H54 (cell line): Measurements from ENCODE around the gene DHCR24.

Source experiments
- DNase-seq: peaks from one replicate; pipeline ENCODE4 v3.0.0; 2011; ENCODE audit warnings: low spot score, mixed read lengths; ENCODE audit not compliant: insufficient read length
- FAIRE-seq: peaks from 3 replicates; lab custom pipeline; 2011; peaks lifted over from hg19 to GRCh38; lab: Jason Lieb, UNC
- POLR2A ChIP-seq: IDR thresholded peaks from 2 replicates; pipeline ENCODE4 v1.6.1; 2011; ENCODE audit warnings: low read depth, mild to moderate bottlenecking, low read length

The DHCR24 gene

GRCh38 chr1:54879872-54880271 is 7.1 kb downstream of the DHCR24 start:
- no peak for TF ChIP-seq POLR2A
- FAIRE-seq, result no peak

GRCh38 chr1:54876814-54877213 is 10.2 kb downstream of the DHCR24 start:
- no peak for FAIRE-seq
- TF ChIP-seq POLR2A, result no peak

More at GRCh38 chr1:54879872-54880271, 7.1 kb downstream of the DHCR24 start:
- no peak for DNase-seq

GRCh38 chr1:54875000-54875399 is 12.0 kb downstream of the DHCR24 start:
- DNase-seq (no peak), FAIRE-seq (peak; percentile 72)
- TF ChIP-seq POLR2A, result no peak

More at GRCh38 chr1:54876814-54877213, 10.2 kb downstream of the DHCR24 start:
- no peak for DNase-seq

- DNase-seq (no peak), FAIRE-seq (peak; percentile 45)
- TF ChIP-seq POLR2A, result no peak
These were observed 12.7 kb downstream of the DHCR24 start for GRCh38 chr1:54874079-54874830.

- no peak for TF ChIP-seq POLR2A
- FAIRE-seq (no peak), DNase-seq (no peak)
These were observed 15.0 kb downstream of the DHCR24 start for GRCh38 chr1:54872036-54872331.

GRCh38 chr1:54871275-54872035 is 15.5 kb downstream of the DHCR24 start:
- no peak for TF ChIP-seq POLR2A
- no peak for FAIRE-seq
- DNase-seq, result no peak

GRCh38 chr1:54870869-54871268 is 16.1 kb downstream of the DHCR24 start:
- TF ChIP-seq POLR2A, result no peak
- FAIRE-seq (no peak), DNase-seq (no peak)

GRCh38 chr1:54869173-54869851 is 17.7 kb downstream of the DHCR24 start:
- no peak for TF ChIP-seq POLR2A
- no peak for DNase-seq
- no peak for FAIRE-seq

GRCh38 chr1:54867717-54868057 is 19.3 kb downstream of the DHCR24 start:
- TF ChIP-seq POLR2A, result no peak
- DNase-seq (no peak), FAIRE-seq (no peak)

GRCh38 chr1:54866801-54867716 is 19.9 kb downstream of the DHCR24 start:
- no peak for TF ChIP-seq POLR2A
- DNase-seq (no peak), FAIRE-seq (no peak)

- no peak for FAIRE-seq
- DNase-seq, result no peak
- no peak for TF ChIP-seq POLR2A
These were observed 21.5 kb downstream of the DHCR24 start for GRCh38 chr1:54865238-54866073.

GRCh38 chr1:54864460-54865208 is 22.4 kb downstream of the DHCR24 start:
- no peak for DNase-seq
- TF ChIP-seq POLR2A, result no peak
- no peak for FAIRE-seq
